Right ventricle myocardium superior (tissue), 1 donor: ENCODE measurements around the gene P3H3. TPM values are rescaled to one million over a fixed set of nuclear protein-coding genes. Genes with fewer than 3 reads are reported as not detected.
"Not testable (repeated sequence)": the region's sequence is repeated elsewhere in the genome, so short reads cannot be mapped to it uniquely, and the experiment has no call there.

ENCODE experiments used
- ATAC-seq: fragments of 200-7000 bp; cut with Tn5 transposase; one replicate; pipeline ENCODE4 v1.9.1; 2020; ENCODE audit warnings: mild to moderate bottlenecking; ENCODE audit not compliant: poor library complexity
- DNase-seq: peaks from one replicate; pipeline ENCODE4 v3.0.0-alpha.2; 2020
- intact Hi-C: fragments of 100-400 bp; cut with DNase I; formaldehyde crosslinking; loops from one replicate; pipeline ENCODE4 v1.11.2; 2022
- total RNA-seq: library from RNA; stranded (reverse); fragmentation: NEBNext Ultra II Directional; extraction: Animal tissue kit (Norgen Biotek cat#: 25700); gene quantifications from one replicate; pipeline ENCODE4 v1.2.1, GENCODE V29; 2021
- donor health status: DM: no; HTN: yes; CAD: no; lungs with severe emphysema.

Gene P3H3
- total RNA-seq, 1 donor from 2014 or later, result 10.0 TPM

- intact Hi-C loops, result no loop called here
- no peak for DNase-seq
- no peak for ATAC-seq
Measured at GRCh38 chr12:6853626-6854025, 25.4 kb downstream of the P3H3 start.

GRCh38 chr12:6854036-6854435 lies 25.8 kb downstream of the P3H3 start:
- ATAC-seq, result no peak
- intact Hi-C loops, result no loop called here
- DNase-seq, result no peak

GRCh38 chr12:6855322-6855721 lies 27.1 kb downstream of the P3H3 start:
- no peak for DNase-seq
- intact Hi-C loops, result no loop called here

GRCh38 chr12:6858799-6859198 lies 30.6 kb downstream of the P3H3 start:
- ATAC-seq (no peak), DNase-seq (no peak)

More at GRCh38 chr12:6855322-6855721, 27.1 kb downstream of the P3H3 start:
- ATAC-seq, result no peak

GRCh38 chr12:6860116-6860515 lies 31.9 kb downstream of the P3H3 start:
- DNase-seq (no peak), ATAC-seq (no peak)
- intact Hi-C loops, result no loop called here

More at GRCh38 chr12:6858799-6859198, 30.6 kb downstream of the P3H3 start:
- intact Hi-C loops, result no loop called here

- DNase-seq, result no peak
- intact Hi-C loops, result no loop called here
- ATAC-seq, result no peak
Measured at GRCh38 chr12:6860942-6861341, 32.7 kb downstream of the P3H3 start.

GRCh38 chr12:6861391-6861790 lies 33.2 kb downstream of the P3H3 start:
- ATAC-seq, result no peak
- no peak for DNase-seq
- intact Hi-C loops, result no loop called here

GRCh38 chr12:6863033-6863432 lies 34.8 kb downstream of the P3H3 start:
- intact Hi-C loops, result no loop called here
- no peak for ATAC-seq

GRCh38 chr12:6863586-6864321 lies 35.5 kb downstream of the P3H3 start:
- intact Hi-C loops, result no loop called here
- DNase-seq (no peak), ATAC-seq (no peak)

More at GRCh38 chr12:6863033-6863432, 34.8 kb downstream of the P3H3 start:
- no peak for DNase-seq

GRCh38 chr12:6865307-6865706 lies 37.1 kb downstream of the P3H3 start:
- intact Hi-C loops, ATAC-seq, DNase-seq: not testable (repeated sequence)

GRCh38 chr12:6866163-6866919 lies 38.1 kb downstream of the P3H3 start:
- intact Hi-C loops, result no loop called here
- DNase-seq (no peak), ATAC-seq (no peak)

- intact Hi-C loops, result no loop called here
- DNase-seq (no peak), ATAC-seq (peak; percentile 4)
Measured at GRCh38 chr12:6866920-6867412, 38.8 kb downstream of the P3H3 start.

GRCh38 chr12:6867413-6868210 lies 39.4 kb downstream of the P3H3 start, which contains the start of gene TPI1:
TSS of gene TPI1 (plus strand) at chr12:6867531. CDS start at chr12:6867567, 36 bp downstream.
- DNase-seq (peak; percentile 91), ATAC-seq (peak; percentile 89)
- intact Hi-C loops, result no loop called here

GRCh38 chr12:6868211-6869048 lies 40.2 kb downstream of the P3H3 start:
- no peak for ATAC-seq
- no peak for DNase-seq
- intact Hi-C loops, result no loop called here

- intact Hi-C loops, result no loop called here
- peak; percentile 4 for ATAC-seq
Measured at GRCh38 chr12:6869049-6870021, 41.1 kb downstream of the P3H3 start.

GRCh38 chr12:6870304-6870703 lies 42.1 kb downstream of the P3H3 start:
- intact Hi-C loops, DNase-seq, ATAC-seq: not testable (repeated sequence)

More at GRCh38 chr12:6869049-6870021, 41.1 kb downstream of the P3H3 start:
- DNase-seq, result peak; percentile 78
